Measurements from ENCODE around the gene EML3.
"Not testable (repeated sequence)": the region's sequence is repeated elsewhere in the genome, so short reads cannot be mapped to it uniquely, and the experiment has no call there.

The EML3 gene

GRCh38 chr11:62645946-62646824, 33.6 kb upstream of the EML3 start, which contains the start of gene GANAB:
Gene GANAB (minus strand): TSS chr11:62646613. CDS start chr11:62646599, 14 bp downstream.
- Histone ChIP-seq H3K27me3 (ENCODE audit: control insufficient read depth, insufficient read depth, low read length) (no peaks in the 10 kb centered on the region), H3K36me3 (ENCODE audit: insufficient read depth, low read length) (peaks cover 34% of the 10 kb centered on the region), H3K4me2 (ENCODE audit: low read length) (peak within 1 kb of the TSS; percentile 85), H3K9me3 (replicated peaks; ENCODE audit: low read length) (no peaks in the 10 kb centered on the region), H3K4me3 (ENCODE audit: low read length) (peak within 1 kb of the TSS; percentile 96), H3K4me1 (ENCODE audit: control insufficient read depth, insufficient read depth, low read length) (peaks cover 26% of the 10 kb centered on the region), H3K9ac (ENCODE audit: low read depth, low read length) (peak within 1 kb of the TSS; percentile 100)

DNA sequence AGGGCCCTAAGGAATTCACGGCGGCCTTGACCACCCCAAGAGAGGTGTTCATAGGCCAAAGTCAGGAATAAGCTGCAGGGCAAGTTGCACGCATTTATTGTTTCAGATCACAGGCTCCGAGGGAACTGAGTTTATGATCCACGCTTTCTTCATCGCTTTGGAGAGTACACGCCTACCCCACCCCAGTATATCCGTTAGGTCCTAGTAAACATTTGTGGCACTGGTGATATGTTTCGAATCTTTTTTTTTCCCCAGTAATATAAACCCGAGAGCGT, 33.0 kb upstream of the EML3 start:
- Histone ChIP-seq H3K4me3 (ENCODE audit: low read length) (peak overlapping the region; percentile 96), H3K36me3 (ENCODE audit: insufficient read depth, low read length) (peaks cover 34% of the 10 kb centered on the region), H3K27me3 (ENCODE audit: control insufficient read depth, insufficient read depth, low read length) (no peaks in the 10 kb centered on the region)

GRCh38 chr11:62644220-62644619, 31.6 kb upstream of the EML3 start:
- Histone ChIP-seq H3K9ac (ENCODE audit: low read depth, low read length) (no peak overlapping the region), H3K4me1 (ENCODE audit: control insufficient read depth, insufficient read depth, low read length) (peaks cover 26% of the 10 kb centered on the region), H3K4me2 (ENCODE audit: low read length) (no peak overlapping the region), H3K9me3 (replicated peaks; ENCODE audit: low read length) (no peaks in the 10 kb centered on the region), H3K36me3 (ENCODE audit: insufficient read depth, low read length) (peaks cover 34% of the 10 kb centered on the region), H3K27me3 (ENCODE audit: control insufficient read depth, insufficient read depth, low read length) (no peaks in the 10 kb centered on the region), H3K4me3 (ENCODE audit: low read length) (no peak overlapping the region)

More for the DNA sequence above, 33.0 kb upstream of the EML3 start:
- Histone ChIP-seq H3K9me3 (replicated peaks; ENCODE audit: low read length) (no peaks in the 10 kb centered on the region), H3K4me1 (ENCODE audit: control insufficient read depth, insufficient read depth, low read length) (peaks cover 26% of the 10 kb centered on the region), H3K9ac (ENCODE audit: low read depth, low read length) (peak overlapping the region; percentile 100), H3K4me2 (ENCODE audit: low read length) (peak overlapping the region; percentile 85)

- H3K9me3 ChIP-seq (replicated peaks; ENCODE audit: low read length) = no peaks in the 10 kb centered on the region
- no peak overlapping the region for H3K4me3 ChIP-seq (ENCODE audit: low read length)
- H3K36me3 ChIP-seq (ENCODE audit: insufficient read depth, low read length) = peaks cover 77% of the 10 kb centered on the region
These were observed 19.9 kb upstream of the EML3 start for GRCh38 chr11:62632492-62632891.

DNA sequence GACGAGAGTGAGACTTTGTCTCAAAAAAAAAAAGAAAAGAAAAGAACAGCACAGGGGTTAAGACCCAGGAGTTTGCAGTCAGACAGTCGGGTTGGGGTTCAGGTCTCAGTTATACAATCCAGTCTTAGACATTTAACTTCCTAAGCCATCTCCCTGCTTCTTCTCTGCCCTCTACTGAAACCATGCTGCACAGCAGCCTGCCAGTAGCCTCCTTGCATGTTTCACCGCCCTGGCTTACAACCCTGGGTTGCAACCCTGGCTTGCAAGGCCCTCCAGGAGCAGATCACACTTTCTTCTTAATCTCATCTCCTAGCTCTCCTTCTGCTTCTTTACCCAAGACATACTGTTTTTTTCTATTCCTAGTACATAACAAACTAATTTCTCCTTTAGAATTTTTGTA, 15.1 kb upstream of the EML3 start:
- Histone ChIP-seq H3K36me3 (ENCODE audit: insufficient read depth, low read length) (peaks cover 68% of the 10 kb centered on the region), H3K4me3 (ENCODE audit: low read length) (no peak overlapping the region), H3K27me3 (ENCODE audit: control insufficient read depth, insufficient read depth, low read length) (no peaks in the 10 kb centered on the region), H3K4me2 (ENCODE audit: low read length) (no peak overlapping the region), H3K9ac (ENCODE audit: low read depth, low read length) (no peak overlapping the region), H3K4me1 (ENCODE audit: control insufficient read depth, insufficient read depth, low read length) (peaks cover under 1% of the 10 kb centered on the region), H3K9me3 (replicated peaks; ENCODE audit: low read length) (no peaks in the 10 kb centered on the region)

More at GRCh38 chr11:62632492-62632891, 19.9 kb upstream of the EML3 start:
- Histone ChIP-seq H3K27me3 (ENCODE audit: control insufficient read depth, insufficient read depth, low read length) (no peaks in the 10 kb centered on the region), H3K9ac (ENCODE audit: low read depth, low read length) (no peak overlapping the region), H3K4me1 (ENCODE audit: control insufficient read depth, insufficient read depth, low read length) (no peaks in the 10 kb centered on the region), H3K4me2 (ENCODE audit: low read length) (no peak overlapping the region)

DNA sequence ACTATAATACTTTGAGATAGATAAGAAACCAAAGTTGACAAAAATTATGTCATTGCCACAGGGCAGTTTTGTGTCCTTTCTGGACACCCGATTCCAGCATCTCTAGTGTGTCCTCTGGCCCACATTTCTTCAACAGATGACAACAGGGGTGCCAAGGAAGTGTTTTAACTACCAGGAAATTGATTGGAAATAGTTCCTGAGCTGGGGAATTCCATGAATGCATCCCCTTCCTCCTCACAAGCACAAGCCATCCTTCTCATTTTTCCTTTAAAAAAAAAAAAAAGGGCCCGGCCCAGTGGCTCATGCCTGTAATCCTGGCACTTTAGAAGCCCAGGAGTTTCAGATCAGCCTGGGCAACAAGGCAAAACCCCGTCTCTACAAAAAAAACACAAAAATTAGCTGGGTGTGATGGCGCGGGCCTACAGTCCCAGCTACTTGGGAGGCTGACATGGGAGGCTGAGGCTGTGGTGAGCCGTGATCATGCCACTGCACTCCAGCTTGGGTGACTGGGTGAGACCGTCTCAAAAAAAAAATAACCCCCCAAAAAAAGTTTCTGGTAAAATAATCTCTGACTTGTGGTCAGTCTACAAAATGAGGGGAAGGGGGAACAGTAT, 10.0 kb upstream of the EML3 start:
- Histone ChIP-seq H3K4me1 (ENCODE audit: control insufficient read depth, insufficient read depth, low read length) (peaks cover 17% of the 10 kb centered on the region), H3K9me3 (replicated peaks; ENCODE audit: low read length) (no peaks in the 10 kb centered on the region), H3K4me3 (ENCODE audit: low read length) (peak overlapping the region; percentile 59), H3K4me2 (ENCODE audit: low read length) (peak overlapping the region; percentile 94), H3K9ac (ENCODE audit: low read depth, low read length) (peak overlapping the region; percentile 60), H3K27me3 (ENCODE audit: control insufficient read depth, insufficient read depth, low read length) (no peaks in the 10 kb centered on the region), H3K36me3 (ENCODE audit: insufficient read depth, low read length) (peaks cover 24% of the 10 kb centered on the region)

DNA sequence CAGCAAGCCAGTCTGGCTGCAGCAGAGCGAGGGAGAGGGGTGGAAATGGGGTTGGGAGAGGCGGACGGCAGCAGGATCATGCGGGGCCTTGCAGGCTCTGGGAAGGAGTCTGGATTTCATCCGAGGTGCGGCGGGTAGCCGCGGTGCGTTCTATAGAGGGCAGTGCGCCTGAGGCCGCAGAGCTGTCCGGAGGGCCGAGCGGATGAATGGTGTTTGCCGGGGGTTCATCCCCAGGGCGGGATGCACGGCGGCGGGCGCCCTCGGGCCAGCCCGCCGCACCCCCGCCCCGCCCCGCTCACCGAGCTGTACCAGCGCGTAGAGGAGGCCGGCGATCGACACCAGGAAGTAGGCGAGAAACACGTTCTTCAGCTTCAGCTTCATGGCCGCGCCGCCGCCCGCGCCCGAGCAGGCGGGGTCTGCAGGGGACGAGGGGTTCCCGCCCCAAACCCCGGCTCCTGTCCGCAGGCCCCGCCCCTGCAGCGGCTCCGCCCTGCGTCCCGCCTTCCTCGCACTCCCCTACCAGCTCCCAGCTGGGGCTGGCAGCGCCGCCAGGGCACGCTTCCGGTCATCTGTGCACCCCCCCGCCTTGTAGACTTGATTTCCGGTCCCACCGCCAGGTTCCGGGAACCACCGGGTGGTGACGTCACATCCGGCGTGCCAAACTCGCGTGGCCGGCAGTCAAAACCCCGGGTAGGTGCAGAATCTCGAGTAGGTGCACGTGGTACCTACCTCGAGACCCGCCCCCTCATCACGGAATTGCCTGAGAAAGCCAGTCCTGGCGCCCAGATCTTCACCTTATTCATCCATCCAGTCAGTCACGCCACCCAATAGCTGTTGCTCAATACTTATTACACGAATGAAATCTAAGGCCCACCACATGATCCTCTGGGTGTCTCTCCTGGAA, 9.2 kb upstream of the EML3 start, which contains the start of gene B3GAT3:
Gene B3GAT3 (minus strand): TSS at position 420 of the 904 bp plus-strand sequence. CDS start 39 bp downstream, at position 381.
- peaks cover 17% of the 10 kb centered on the region for H3K4me1 ChIP-seq (ENCODE audit: control insufficient read depth, insufficient read depth, low read length)
- H3K36me3 ChIP-seq (ENCODE audit: insufficient read depth, low read length) = peaks cover 22% of the 10 kb centered on the region
- H3K27me3 ChIP-seq (ENCODE audit: control insufficient read depth, insufficient read depth, low read length) = no peaks in the 10 kb centered on the region
- H3K4me2 ChIP-seq (ENCODE audit: low read length) = peak within 1 kb of the TSS; percentile 94
- peak within 1 kb of the TSS; percentile 82 for H3K9ac ChIP-seq (ENCODE audit: low read depth, low read length)
- H3K9me3 ChIP-seq (replicated peaks; ENCODE audit: low read length) = no peaks in the 10 kb centered on the region
- peak within 1 kb of the TSS; percentile 78 for H3K4me3 ChIP-seq (ENCODE audit: low read length)

DNA sequence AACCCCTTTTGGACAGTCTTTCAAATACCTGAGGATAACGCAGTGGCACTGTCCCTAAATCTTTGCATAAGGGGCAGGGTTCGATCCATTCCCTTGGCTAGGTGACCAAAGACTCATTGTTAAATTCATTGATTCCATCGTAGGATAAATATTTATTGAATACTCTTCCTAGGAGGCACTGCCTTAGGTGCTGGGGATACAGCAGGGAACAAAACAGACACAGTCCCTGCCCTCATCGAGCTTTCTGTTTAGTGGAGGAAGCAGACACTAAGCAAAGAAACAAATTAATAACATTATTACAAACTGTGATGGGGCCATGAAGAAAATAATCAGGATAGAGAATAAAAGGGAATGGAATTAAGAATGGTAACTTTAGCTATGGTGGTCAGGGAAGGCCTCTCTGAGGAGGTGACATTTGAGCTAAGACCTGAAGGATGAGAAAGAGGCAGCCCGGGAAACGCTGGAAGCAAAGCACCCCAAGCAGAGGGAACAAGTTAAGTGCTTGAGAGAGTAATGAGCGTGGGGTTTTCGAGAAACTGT, 8.5 kb upstream of the EML3 start:
- peak overlapping the region; percentile 82 for H3K9ac ChIP-seq (ENCODE audit: low read depth, low read length)
- H3K4me1 ChIP-seq (ENCODE audit: control insufficient read depth, insufficient read depth, low read length) = peaks cover 17% of the 10 kb centered on the region
- H3K27me3 ChIP-seq (ENCODE audit: control insufficient read depth, insufficient read depth, low read length) = no peaks in the 10 kb centered on the region
- H3K4me3 ChIP-seq (ENCODE audit: low read length) = peak overlapping the region; percentile 78
- H3K4me2 ChIP-seq (ENCODE audit: low read length) = peak overlapping the region; percentile 94
- H3K36me3 ChIP-seq (ENCODE audit: insufficient read depth, low read length) = peaks cover 15% of the 10 kb centered on the region
- H3K9me3 ChIP-seq (replicated peaks; ENCODE audit: low read length) = no peaks in the 10 kb centered on the region

DNA sequence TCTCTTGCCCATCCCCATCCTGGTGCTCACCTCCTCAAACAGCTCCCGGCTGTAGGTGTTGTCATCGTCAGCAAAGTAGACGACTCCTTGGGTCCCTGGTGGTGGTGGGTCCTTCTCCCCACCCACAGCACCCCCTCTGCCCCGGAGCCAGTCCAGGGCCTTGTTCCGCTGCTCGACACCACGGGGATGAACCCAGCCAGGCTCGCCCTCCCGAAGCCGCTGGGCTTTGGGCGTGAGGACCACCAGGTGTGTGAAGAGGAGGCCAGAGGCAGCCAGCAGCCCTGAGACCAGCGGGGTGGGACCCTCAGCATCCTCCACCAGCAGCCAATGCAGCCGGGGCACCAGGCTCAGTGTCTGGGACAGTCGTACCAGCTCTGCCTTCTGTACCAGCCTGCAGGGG, 4.4 kb upstream of the EML3 start:
- H3K9ac ChIP-seq (ENCODE audit: low read depth, low read length); H3K4me3 ChIP-seq (ENCODE audit: low read length); H3K9me3 ChIP-seq (replicated peaks; ENCODE audit: low read length); H3K36me3 ChIP-seq (ENCODE audit: insufficient read depth, low read length); H3K4me2 ChIP-seq (ENCODE audit: low read length); H3K27me3 ChIP-seq (ENCODE audit: control insufficient read depth, insufficient read depth, low read length): not testable (repeated sequence)
- H3K4me1 ChIP-seq (ENCODE audit: control insufficient read depth, insufficient read depth, low read length) = peaks cover 22% of the 10 kb centered on the region

GRCh38 chr11:62615521-62615920, 2.9 kb upstream of the EML3 start:
- Histone ChIP-seq H3K9ac (ENCODE audit: low read depth, low read length) (no peak overlapping the region), H3K4me2 (ENCODE audit: low read length) (no peak overlapping the region), H3K36me3 (ENCODE audit: insufficient read depth, low read length) (peaks cover 10% of the 10 kb centered on the region), H3K4me3 (ENCODE audit: low read length) (no peak overlapping the region), H3K9me3 (replicated peaks; ENCODE audit: low read length) (no peaks in the 10 kb centered on the region), H3K4me1 (ENCODE audit: control insufficient read depth, insufficient read depth, low read length) (peaks cover 24% of the 10 kb centered on the region), H3K27me3 (ENCODE audit: control insufficient read depth, insufficient read depth, low read length) (no peaks in the 10 kb centered on the region)

- no peaks in the 10 kb centered on the region for H3K9me3 ChIP-seq (replicated peaks; ENCODE audit: low read length)
- H3K36me3 ChIP-seq (ENCODE audit: insufficient read depth, low read length) = peaks cover 20% of the 10 kb centered on the region
- H3K4me3 ChIP-seq (ENCODE audit: low read length) = no peak overlapping the region
- H3K27me3 ChIP-seq (ENCODE audit: control insufficient read depth, insufficient read depth, low read length) = no peaks in the 10 kb centered on the region
- no peak overlapping the region for H3K9ac ChIP-seq (ENCODE audit: low read depth, low read length)
- H3K4me2 ChIP-seq (ENCODE audit: low read length) = no peak overlapping the region
- H3K4me1 ChIP-seq (ENCODE audit: control insufficient read depth, insufficient read depth, low read length) = peaks cover 21% of the 10 kb centered on the region
These were observed 1.7 kb upstream of the EML3 start for GRCh38 chr11:62614275-62614674.
